ENCODE data around the gene GOLGA6L10. TPM values are rescaled to one million over a fixed set of nuclear protein-coding genes. Genes with fewer than 3 reads are reported as not detected.
"Not testable (repeated sequence)": the region's sequence is repeated elsewhere in the genome, so short reads cannot be mapped to it uniquely, and the experiment has no call there.

The GOLGA6L10 gene
- total RNA-seq, 1 experiment from 2014 or later: 2.0 TPM

DNA sequence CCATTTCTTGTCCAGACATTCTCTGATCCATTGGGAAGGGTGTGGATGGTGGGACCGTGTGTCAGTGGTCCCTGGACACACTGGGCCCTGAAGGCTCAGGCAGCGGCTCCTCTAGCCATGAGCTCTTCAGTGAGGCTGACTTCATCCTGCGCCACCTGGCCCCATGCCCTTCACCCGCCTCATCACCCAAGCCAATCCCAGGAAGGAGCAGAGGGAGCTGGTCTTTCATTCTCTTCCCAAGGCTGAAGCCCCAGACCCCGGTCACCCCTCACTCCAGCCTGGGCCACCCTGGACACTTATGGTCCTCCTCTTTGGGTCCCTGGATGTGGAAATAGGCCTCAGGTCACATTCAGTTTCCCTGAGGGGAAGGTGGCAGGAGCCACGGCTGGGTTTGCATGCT, 24.4 kb downstream of the GOLGA6L10 start:
- not testable (repeated sequence) for H2BK20ac ChIP-seq (ENCODE audit: low read depth, low read length, poor library complexity, severe bottlenecking); H3K27ac ChIP-seq (ENCODE audit: insufficient read length, low read depth, low read length); H4K20me1 ChIP-seq (ENCODE audit: control insufficient read depth, insufficient read depth, insufficient read length); H4K8ac ChIP-seq (replicated peaks; ENCODE audit: insufficient read length, low read depth, low read length); H3K79me2 ChIP-seq (ENCODE audit: insufficient read depth, low read length); H3K4me3 Mint-ChIP-seq; H2BK15ac ChIP-seq (ENCODE audit: low read depth, low read length); H3K4me2 ChIP-seq (ENCODE audit: insufficient read depth, insufficient read length, low read length); H3K9ac ChIP-seq (ENCODE audit: extremely low read depth, insufficient read length, low read length); H3K23ac ChIP-seq (ENCODE audit: insufficient read length, low read depth, low read length); H3K27me3 Mint-ChIP-seq (ENCODE audit: low read depth); DNase-seq; H3K23me2 ChIP-seq (ENCODE audit: insufficient read length, low read depth, low read length, poor library complexity, severe bottlenecking); H2BK120ac ChIP-seq (ENCODE audit: low read depth, low read length, poor library complexity, severe bottlenecking); H3K27me3 ChIP-seq (ENCODE audit: insufficient read depth, low read length); H3K14ac ChIP-seq (ENCODE audit: insufficient read depth, low read length); H3T11ph ChIP-seq (ENCODE audit: low read length); H2AFZ ChIP-seq (ENCODE audit: low read length); H3K18ac ChIP-seq (ENCODE audit: insufficient read length, low read depth, low read length); H4K91ac ChIP-seq (ENCODE audit: insufficient read length, low read depth, low read length); H3K9me3 Mint-ChIP-seq; H3K36me3 Mint-ChIP-seq (ENCODE audit: insufficient read depth in 1 of 3, low read depth in 3 of 3); H2BK12ac ChIP-seq (ENCODE audit: insufficient read length, low read depth, low read length); H3K79me1 ChIP-seq (ENCODE audit: insufficient read depth, low read depth, low read length, poor library complexity, severe bottlenecking); H4K5ac ChIP-seq (ENCODE audit: insufficient read length, low read depth, low read length); H3K4ac ChIP-seq (ENCODE audit: low read depth, low read length); H2BK5ac ChIP-seq (ENCODE audit: insufficient read length, low read length); H3K4me1 ChIP-seq (ENCODE audit: insufficient read depth, low read length); H2AK5ac ChIP-seq (ENCODE audit: insufficient read length, low read length); H3K56ac ChIP-seq (ENCODE audit: insufficient read length, low read depth, low read length); H3K27ac Mint-ChIP-seq; H3K4me1 Mint-ChIP-seq; H3K9me3 ChIP-seq (ENCODE audit: control insufficient read depth, low read depth, low read length)
- no CpG with 5 or more reads among the region's 6 CpGs for WGBS (ENCODE audit: extremely low coverage, insufficient read length, low lambda C conversion rate)

DNA sequence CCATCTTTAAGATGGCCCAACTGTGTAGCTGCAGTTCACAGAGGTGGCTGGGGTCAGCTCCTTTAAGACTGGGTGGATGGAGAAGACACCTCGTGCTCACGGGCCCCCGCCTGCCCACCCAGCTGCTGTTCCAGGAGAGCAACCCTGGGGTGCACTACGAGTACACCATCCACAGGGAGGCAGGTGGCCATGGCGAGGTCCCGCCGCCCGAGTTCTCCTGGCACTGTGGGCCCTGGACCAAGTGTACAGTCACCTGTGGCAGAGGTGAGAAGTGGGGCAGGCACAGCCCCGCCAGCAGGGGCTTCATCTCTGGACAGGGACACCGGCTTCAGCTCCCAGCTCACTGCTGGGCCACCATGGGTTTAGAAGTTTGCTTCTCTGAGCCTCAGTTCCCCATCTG, 26.8 kb downstream of the GOLGA6L10 start:
- H3K9me3 Mint-ChIP-seq; H3K79me2 ChIP-seq (ENCODE audit: insufficient read depth, low read length); H3K27ac Mint-ChIP-seq; H2BK15ac ChIP-seq (ENCODE audit: low read depth, low read length); H3K4me3 Mint-ChIP-seq; DNase-seq; H4K5ac ChIP-seq (ENCODE audit: insufficient read length, low read depth, low read length); H3K56ac ChIP-seq (ENCODE audit: insufficient read length, low read depth, low read length); H3K9me3 ChIP-seq (ENCODE audit: control insufficient read depth, low read depth, low read length); H4K91ac ChIP-seq (ENCODE audit: insufficient read length, low read depth, low read length); H2BK5ac ChIP-seq (ENCODE audit: insufficient read length, low read length); H3K4me1 Mint-ChIP-seq; H3K27me3 ChIP-seq (ENCODE audit: insufficient read depth, low read length); H3K18ac ChIP-seq (ENCODE audit: insufficient read length, low read depth, low read length); H3K4me1 ChIP-seq (ENCODE audit: insufficient read depth, low read length); H3K27ac ChIP-seq (ENCODE audit: insufficient read length, low read depth, low read length); H3K36me3 Mint-ChIP-seq (ENCODE audit: insufficient read depth in 1 of 3, low read depth in 3 of 3); H3K23me2 ChIP-seq (ENCODE audit: insufficient read length, low read depth, low read length, poor library complexity, severe bottlenecking); H3K79me1 ChIP-seq (ENCODE audit: insufficient read depth, low read depth, low read length, poor library complexity, severe bottlenecking); H2BK20ac ChIP-seq (ENCODE audit: low read depth, low read length, poor library complexity, severe bottlenecking); H2BK120ac ChIP-seq (ENCODE audit: low read depth, low read length, poor library complexity, severe bottlenecking); H4K8ac ChIP-seq (replicated peaks; ENCODE audit: insufficient read length, low read depth, low read length); H3K4me2 ChIP-seq (ENCODE audit: insufficient read depth, insufficient read length, low read length); H3K23ac ChIP-seq (ENCODE audit: insufficient read length, low read depth, low read length); H3K4ac ChIP-seq (ENCODE audit: low read depth, low read length); H4K20me1 ChIP-seq (ENCODE audit: control insufficient read depth, insufficient read depth, insufficient read length); H3T11ph ChIP-seq (ENCODE audit: low read length); H3K14ac ChIP-seq (ENCODE audit: insufficient read depth, low read length); H2BK12ac ChIP-seq (ENCODE audit: insufficient read length, low read depth, low read length); H3K27me3 Mint-ChIP-seq (ENCODE audit: low read depth); H3K9ac ChIP-seq (ENCODE audit: extremely low read depth, insufficient read length, low read length); H2AFZ ChIP-seq (ENCODE audit: low read length); H2AK5ac ChIP-seq (ENCODE audit: insufficient read length, low read length): not testable (repeated sequence)
- WGBS (ENCODE audit: extremely low coverage, insufficient read length, low lambda C conversion rate): no CpG with 5 or more reads among the region's 10 CpGs
